Suprapubic skin (tissue), 4 donors: ENCODE results near the gene FYB2. TPM values are rescaled to one million over a fixed set of nuclear protein-coding genes. Genes with fewer than 3 reads are reported as not detected.
"Not testable (repeated sequence)": the region's sequence is repeated elsewhere in the genome, so short reads cannot be mapped to it uniquely, and the experiment has no call there.

Source experiments
- DNase-seq, 2 donors: peaks; one replicate each; pipeline ENCODE4 v3.0.0-alpha.2; 2019; ENCODE audit warnings: low spot score in 2 of 2
- H3K27ac ChIP-seq: fragments of 200-600 bp; sonication (generic); one replicate; pipeline ENCODE4 v1.5.1; 2019
- H3K27me3 ChIP-seq: fragments of 200-600 bp; sonication (generic); one replicate; pipeline ENCODE4 v1.5.1; 2019
- H3K36me3 ChIP-seq: fragments of 200-600 bp; sonication (generic); one replicate; pipeline ENCODE4 v1.5.1; 2019
- H3K4me1 ChIP-seq: fragments of 200-600 bp; sonication (generic); one replicate; pipeline ENCODE4 v1.5.1; 2019
- H3K4me3 ChIP-seq: fragments of 200-600 bp; sonication (generic); one replicate; pipeline ENCODE4 v1.5.1; 2019; ENCODE audit warnings: mild to moderate bottlenecking
- H3K9me3 ChIP-seq: fragments of 200-600 bp; sonication (generic); one replicate; pipeline ENCODE4 v1.5.1; 2019
- CTCF ChIP-seq, 2 donors: fragments of 200-600 bp in 1 of 2; fragments of 450-650 bp in 1 of 2; sonication (generic) in 1 of 2; IDR thresholded peaks; one replicate each; pipeline ENCODE4 v1.5.1; 2016 to 2019; ENCODE audit warnings: antibody characterized with exemption in 2 of 2, mild to moderate bottlenecking in 1 of 2, moderate library complexity in 1 of 2
- EP300 ChIP-seq: sonication (generic); formaldehyde crosslinking; IDR thresholded peaks from one replicate; pipeline ENCODE4 v1.6.1; 2017; ENCODE audit warnings: antibody characterized with exemption
- POLR2A ChIP-seq, 2 donors: fragments of 450-650 bp; IDR thresholded peaks; one replicate each; pipeline ENCODE4 v1.6.1; 2017; ENCODE audit warnings: antibody characterized with exemption in 2 of 2, mild to moderate bottlenecking in 2 of 2, moderate library complexity in 2 of 2
- POLR2AphosphoS5 ChIP-seq, 3 donors: sonication (generic); formaldehyde crosslinking; IDR thresholded peaks; one replicate each; pipeline ENCODE4 v1.6.1; 2017; ENCODE audit warnings: antibody characterized with exemption in 3 of 3
- WGBS: methylation state at CpG from one replicate; pipeline ENCODE4 v1.1.5; 2018; 5-methylcytosine and 5-hydroxymethylcytosine counted together
- total RNA-seq, 4 donors: library from RNA; depleted of rRNA; stranded (reverse); fragments of >200 nt; gene quantifications; one replicate each; pipeline ENCODE4 v1.1.0, GENCODE V29; 2016

Gene FYB2
- total RNA-seq, 4 donors from 2014 or later, result 0.57 TPM; not detected in 3

GRCh38 chr1:56787330-56787729, 31.9 kb downstream of the FYB2 start:
- H3K27ac ChIP-seq, result no peak overlapping the region
- H3K4me3 ChIP-seq, result no peak overlapping the region
- WGBS, result 87% methylated on average over 1 of the region's 1 CpG
- H3K9me3 ChIP-seq, result no peaks in the 10 kb centered on the region
- H3K27me3 ChIP-seq, result peaks cover 3% of the 10 kb centered on the region
- no peaks in the 10 kb centered on the region for H3K4me1 ChIP-seq
- H3K36me3 ChIP-seq, result no peaks in the 10 kb centered on the region
- no peak for TF ChIP-seq POLR2AphosphoS5 (IDR thresholded peaks at IDR 0.05)
- TF ChIP-seq CTCF (IDR thresholded peaks at IDR 0.05), result no peak
- TF ChIP-seq EP300, result no peak
- TF ChIP-seq POLR2A (IDR thresholded peaks at IDR 0.05), result no peak
- DNase-seq, result no peak

- TF ChIP-seq POLR2A (IDR thresholded peaks at IDR 0.05), result no peak
- no peak for TF ChIP-seq POLR2AphosphoS5 (IDR thresholded peaks at IDR 0.05)
- TF ChIP-seq EP300, result no peak
- no peak for TF ChIP-seq CTCF (IDR thresholded peaks at IDR 0.05)
- Histone ChIP-seq H3K36me3 (no peaks in the 10 kb centered on the region), H3K27me3 (peaks cover 3% of the 10 kb centered on the region), H3K4me3 (no peak overlapping the region), H3K27ac (no peak overlapping the region), H3K4me1 (no peaks in the 10 kb centered on the region), H3K9me3 (no peaks in the 10 kb centered on the region)
- DNase-seq, result no peak
These were observed 36.4 kb downstream of the FYB2 start for GRCh38 chr1:56782773-56783172.

GRCh38 chr1:56780826-56781225, 38.4 kb downstream of the FYB2 start:
- WGBS, result 55% methylated on average over 3 of the region's 3 CpGs
- H3K9me3 ChIP-seq, result no peaks in the 10 kb centered on the region
- peaks cover 2% of the 10 kb centered on the region for H3K27me3 ChIP-seq
- H3K36me3 ChIP-seq, result no peaks in the 10 kb centered on the region
- no peaks in the 10 kb centered on the region for H3K4me1 ChIP-seq
- no peak overlapping the region for H3K4me3 ChIP-seq
- TF ChIP-seq POLR2AphosphoS5 (IDR thresholded peaks at IDR 0.05), result no peak
- TF ChIP-seq CTCF (IDR thresholded peaks at IDR 0.05), result no peak
- no peak for TF ChIP-seq POLR2A (IDR thresholded peaks at IDR 0.05)
- no peak for TF ChIP-seq EP300
- no peak for DNase-seq
- no peak overlapping the region for H3K27ac ChIP-seq

- Histone ChIP-seq H3K9me3 (no peaks in the 10 kb centered on the region), H3K27me3 (no peaks in the 10 kb centered on the region), H3K4me1 (no peaks in the 10 kb centered on the region), H3K27ac (no peak overlapping the region), H3K36me3 (no peaks in the 10 kb centered on the region), H3K4me3 (no peak overlapping the region)
- 41% methylated on average over 3 of the region's 3 CpGs for WGBS
- no peak for DNase-seq
- TF ChIP-seq POLR2A (IDR thresholded peaks at IDR 0.05), result no peak
- TF ChIP-seq CTCF (IDR thresholded peaks at IDR 0.05), result no peak
- TF ChIP-seq POLR2AphosphoS5 (IDR thresholded peaks at IDR 0.05), result no peak
- no peak for TF ChIP-seq EP300
These were observed 39.0 kb downstream of the FYB2 start for GRCh38 chr1:56780128-56780750.

- Histone ChIP-seq H3K36me3 (no peaks in the 10 kb centered on the region), H3K4me1 (no peaks in the 10 kb centered on the region), H3K4me3 (no peak overlapping the region), H3K27ac (no peak overlapping the region), H3K9me3 (no peaks in the 10 kb centered on the region), H3K27me3 (no peaks in the 10 kb centered on the region)
- DNase-seq, result no peak
- WGBS, result 75% methylated on average over 1 of the region's 1 CpG
- TF ChIP-seq EP300, result no peak
- TF ChIP-seq POLR2A (IDR thresholded peaks at IDR 0.05), result no peak
- no peak for TF ChIP-seq POLR2AphosphoS5 (IDR thresholded peaks at IDR 0.05)
- TF ChIP-seq CTCF (IDR thresholded peaks at IDR 0.05), result no peak
These were observed 41.2 kb downstream of the FYB2 start for GRCh38 chr1:56777972-56778371.

GRCh38 chr1:56774732-56775131, 44.5 kb downstream of the FYB2 start:
- not testable (repeated sequence) for H3K27ac ChIP-seq, H3K27me3 ChIP-seq, H3K9me3 ChIP-seq, H3K4me3 ChIP-seq, H3K4me1 ChIP-seq, H3K36me3 ChIP-seq, DNase-seq
